Measurements from ENCODE around the gene VKORC1L1. TPM values are rescaled to one million over a fixed set of nuclear protein-coding genes. Genes with fewer than 3 reads are reported as not detected.

Gene VKORC1L1
- total RNA-seq (2022; extraction: Qiagen RNA extraction; ENCODE audit: low read depth): 19.7 to 33.9 TPM (median 32.2 TPM) in 5 replicates

DNA sequence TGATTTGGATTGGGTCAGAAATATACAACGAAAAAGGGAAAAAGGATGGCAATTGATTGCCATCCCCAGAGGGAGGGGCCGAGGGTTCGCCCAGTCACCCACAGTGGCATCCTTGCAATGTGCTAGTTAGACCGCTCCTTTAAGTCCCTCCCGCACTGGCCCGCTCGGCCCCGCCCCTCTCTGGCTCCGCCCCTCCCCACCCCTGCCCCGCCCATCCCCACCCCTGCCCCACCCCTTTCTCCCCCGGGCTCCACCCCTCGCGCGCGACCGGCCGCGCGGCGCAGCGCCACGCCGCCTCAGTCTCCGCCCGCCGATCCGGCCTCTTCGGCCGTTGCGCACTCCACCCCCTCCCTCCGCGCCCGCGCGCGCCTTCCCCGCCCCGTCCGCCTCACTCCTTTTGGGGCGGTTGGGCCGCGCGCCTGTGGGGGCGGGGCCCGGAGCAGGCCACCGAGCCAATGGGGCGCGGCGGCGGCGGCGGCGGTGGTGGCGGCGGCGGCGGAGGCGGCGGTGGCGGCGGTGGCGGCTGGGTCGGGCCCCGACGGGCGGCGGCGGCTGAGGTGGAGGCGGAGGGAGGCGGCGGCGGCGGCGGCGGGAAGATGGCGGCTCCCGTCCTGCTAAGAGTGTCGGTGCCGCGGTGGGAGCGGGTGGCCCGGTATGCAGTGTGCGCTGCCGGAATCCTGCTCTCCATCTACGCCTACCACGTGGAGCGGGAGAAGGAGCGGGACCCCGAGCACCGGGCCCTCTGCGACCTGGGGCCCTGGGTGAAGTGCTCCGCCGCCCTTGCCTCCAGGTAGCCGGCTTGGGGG is at the start of gene VKORC1L1:
VKORC1L1 (plus strand) TSS at position 299 of the 806 bp plus-strand sequence; CDS start at position 597, 298 bp downstream.

DNA sequence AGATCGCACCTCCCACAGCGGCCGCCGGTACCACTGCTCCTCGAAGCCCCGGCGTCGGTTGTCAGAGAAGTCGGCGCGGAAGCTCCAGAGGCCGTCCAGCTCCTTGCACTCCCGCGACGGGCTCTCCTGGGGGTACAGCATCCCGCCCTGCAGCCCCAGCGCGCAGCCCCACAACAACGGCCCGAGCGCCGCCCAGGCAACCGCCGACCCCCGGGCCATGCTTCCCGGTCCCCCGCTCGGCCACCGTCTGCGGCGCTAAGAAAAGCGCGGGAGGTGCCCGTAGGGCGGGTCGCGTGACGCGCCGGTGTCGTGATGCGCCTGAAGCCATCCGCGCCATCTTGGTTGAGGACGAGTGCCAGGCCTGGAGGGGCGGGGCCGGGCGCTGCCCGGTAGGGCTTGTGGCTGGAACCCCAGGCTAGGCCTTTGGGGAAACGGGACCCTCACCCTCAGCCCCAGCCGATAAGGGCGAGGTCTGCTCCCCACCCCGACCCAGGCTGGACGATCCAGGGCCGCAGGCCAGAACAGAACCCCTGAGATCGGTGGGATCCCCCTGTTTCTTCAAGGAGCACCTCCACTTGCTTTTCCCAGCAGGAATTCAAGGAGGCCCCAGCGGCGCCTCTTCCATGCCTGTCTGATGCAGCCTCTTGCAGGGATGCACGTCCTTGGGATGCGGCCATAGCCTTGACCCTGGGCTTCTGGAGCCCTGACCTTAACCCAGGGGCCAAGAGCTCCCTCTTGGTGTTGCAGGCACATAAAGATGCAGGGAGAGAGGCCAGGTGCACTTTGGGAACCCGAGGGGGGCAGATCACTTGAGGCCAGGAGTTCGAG is 109.3 kb downstream of the VKORC1L1 start, which contains the start of gene GUSB:
GUSB (minus strand) TSS at position 249 of the 828 bp plus-strand sequence; CDS start at position 219, 30 bp downstream.

Other genes with a start within 250 kb of the VKORC1L1 start
- gene GUSB, start 109.1 kb downstream of the VKORC1L1 start, total RNA-seq (2022; extraction: Qiagen RNA extraction; ENCODE audit: low read depth): 28.1 to 36.2 TPM (median 31.9 TPM) in 5 replicates
- 16.4 to 25.7 TPM (median 21.9 TPM) in 5 replicates for gene ASL, start 202.7 kb downstream of the VKORC1L1 start, total RNA-seq (2022; extraction: Qiagen RNA extraction; ENCODE audit: low read depth)
- gene CRCP, start 241.8 kb downstream of the VKORC1L1 start, total RNA-seq (2022; extraction: Qiagen RNA extraction; ENCODE audit: low read depth): 24.8 to 36.1 TPM (median 26.3 TPM) in 5 replicates